HG03045 (cell line): Measurements from ENCODE around the gene MMAA.
"Not testable (repeated sequence)": the region's sequence is repeated elsewhere in the genome, so short reads cannot be mapped to it uniquely, and the experiment has no call there.

Source experiments
- ATAC-seq: cut with Tn5 transposase; IDR thresholded peaks from one replicate; pipeline ENCODE4 v1.9.1; 2021; ENCODE audit warnings: mild to moderate bottlenecking, moderate library complexity; ENCODE audit not compliant: unreplicated experiment

The MMAA gene

DNA sequence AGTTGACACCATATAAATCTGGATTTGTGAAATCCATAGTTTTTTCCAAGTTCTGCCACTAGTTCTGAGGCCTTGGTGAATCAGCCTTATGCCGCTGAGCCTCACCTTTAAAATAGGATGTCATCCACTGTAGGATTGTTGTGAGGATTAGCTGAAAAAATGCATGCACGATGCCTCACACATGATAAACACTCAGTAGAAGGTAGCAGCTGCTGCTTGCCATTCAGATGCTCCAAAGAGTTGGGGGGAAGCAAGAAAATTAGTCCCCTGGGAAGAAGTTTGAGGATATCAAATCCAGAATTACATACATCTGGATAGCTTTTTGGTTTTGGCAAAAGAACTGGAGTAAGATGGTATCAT, 7.4 kb downstream of the MMAA start:
- ATAC-seq, result no peak

DNA sequence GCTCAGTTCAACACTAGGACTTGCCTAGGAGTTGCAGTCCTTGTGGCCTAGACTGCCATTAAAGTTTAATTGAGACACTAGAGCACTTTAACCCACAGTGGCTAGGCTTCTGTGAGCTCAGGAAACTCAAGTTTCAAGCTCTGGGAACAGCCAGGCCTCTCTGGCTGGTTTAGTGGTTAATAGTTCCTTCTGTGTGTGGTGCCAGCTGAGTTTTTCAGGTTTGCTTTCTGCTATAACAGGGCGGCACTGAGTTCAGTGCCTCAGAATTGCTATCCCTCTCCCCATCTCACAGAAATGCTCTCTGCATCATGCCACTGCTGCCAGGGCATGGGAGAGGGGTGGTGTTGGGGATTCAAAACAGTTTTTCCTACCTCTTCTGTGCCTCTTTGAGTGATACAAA, 15.9 kb downstream of the MMAA start:
- ATAC-seq, result no peak

DNA sequence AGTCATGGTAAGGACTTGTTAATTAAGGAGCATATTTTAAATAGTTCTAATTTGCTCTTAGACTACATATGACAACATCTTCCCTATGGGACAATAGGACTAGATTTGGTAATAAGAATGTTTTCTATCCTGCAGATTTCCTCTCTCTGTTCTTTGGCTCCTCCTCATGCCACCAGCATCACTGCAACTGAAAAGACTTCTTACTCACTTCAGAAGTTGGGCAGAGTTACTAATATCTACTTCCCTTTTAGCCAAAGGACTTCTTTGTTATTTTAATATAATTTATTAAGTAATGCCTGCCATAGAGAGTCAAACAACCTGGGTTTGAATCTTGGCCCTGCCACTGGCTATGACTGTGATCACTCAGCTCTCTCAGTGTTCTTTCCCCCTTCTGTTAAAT, 16.4 kb downstream of the MMAA start:
- ATAC-seq, result no peak

DNA sequence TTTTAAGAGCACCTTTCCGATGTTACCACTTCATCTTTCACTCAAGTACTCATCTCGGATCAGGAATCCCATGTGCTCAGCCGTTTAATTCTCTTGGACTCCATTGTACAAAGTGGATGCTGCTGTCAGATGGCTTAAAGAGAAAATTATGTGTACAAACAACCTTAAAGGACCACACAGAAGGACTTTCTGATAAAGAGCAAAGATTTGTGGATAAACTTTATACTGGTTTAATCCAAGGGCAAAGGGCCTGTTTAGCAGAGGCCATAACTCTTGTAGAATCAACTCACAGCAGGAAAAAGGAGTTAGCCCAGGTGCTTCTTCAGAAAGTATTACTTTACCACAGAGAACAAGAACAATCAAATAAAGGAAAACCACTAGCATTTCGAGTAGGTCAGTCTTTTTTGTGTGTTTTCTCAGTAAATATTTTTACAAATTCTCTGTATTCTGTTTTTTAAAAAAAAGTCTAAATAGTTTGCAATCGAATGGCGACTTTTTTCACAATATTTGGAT, 20.1 kb downstream of the MMAA start:
- no peak for ATAC-seq

DNA sequence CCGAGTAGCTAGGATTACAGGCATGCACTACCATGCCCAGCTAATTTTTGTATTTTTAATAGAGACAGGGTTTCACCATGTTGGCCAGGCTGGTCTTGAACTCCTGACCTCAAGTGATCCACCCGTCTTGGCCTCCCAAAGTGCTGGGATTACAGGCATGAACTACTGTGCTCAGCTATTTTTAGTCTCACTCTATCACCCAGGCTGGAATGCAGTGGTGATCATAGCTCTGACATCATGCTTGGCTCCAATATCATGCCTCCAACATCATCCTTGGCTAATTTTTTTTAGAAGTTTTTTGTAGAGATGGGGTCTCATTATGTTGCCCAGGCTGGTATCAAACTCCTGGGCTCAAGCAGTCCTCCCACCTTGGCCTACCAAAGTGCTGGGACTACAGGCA, 21.1 kb downstream of the MMAA start:
- ATAC-seq, result not testable (repeated sequence)

DNA sequence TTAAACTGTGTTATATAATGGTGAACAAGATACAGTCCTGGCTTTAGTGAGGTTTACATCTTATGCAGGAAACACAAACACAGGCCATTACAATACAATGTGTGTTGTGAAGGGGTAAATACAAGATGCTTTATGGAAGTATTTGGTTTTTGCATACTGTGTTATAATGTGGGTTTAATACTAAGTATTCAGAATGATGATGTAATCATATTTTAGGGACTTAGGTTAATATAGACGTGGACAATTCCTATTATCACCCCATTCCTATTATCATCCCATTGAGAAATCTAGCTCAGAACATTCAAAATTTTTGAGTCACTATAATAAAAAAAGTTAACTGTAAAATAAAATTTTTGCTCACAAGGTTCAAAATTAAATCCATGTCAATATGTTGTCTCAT, 24.1 kb downstream of the MMAA start:
- ATAC-seq, result no peak

DNA sequence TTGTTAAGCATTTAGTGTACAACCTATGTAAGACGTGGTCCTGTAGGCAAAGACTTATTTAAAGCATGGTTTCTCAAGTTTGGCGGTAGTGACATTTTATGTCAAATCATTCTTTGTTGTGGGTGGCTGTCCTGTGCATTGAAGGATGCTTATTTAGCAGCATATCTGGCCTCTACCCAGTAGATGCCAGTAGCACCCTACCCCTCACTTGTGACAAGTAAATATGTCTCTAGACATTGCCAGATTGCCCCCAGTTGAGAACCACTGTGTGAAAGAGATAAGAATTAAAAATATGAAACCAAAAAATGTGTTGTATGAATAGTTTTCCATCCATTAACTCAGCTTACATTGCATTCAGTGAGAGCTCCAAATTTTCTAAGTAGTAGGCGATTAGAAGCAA, 25.5 kb downstream of the MMAA start:
- no peak for ATAC-seq

DNA sequence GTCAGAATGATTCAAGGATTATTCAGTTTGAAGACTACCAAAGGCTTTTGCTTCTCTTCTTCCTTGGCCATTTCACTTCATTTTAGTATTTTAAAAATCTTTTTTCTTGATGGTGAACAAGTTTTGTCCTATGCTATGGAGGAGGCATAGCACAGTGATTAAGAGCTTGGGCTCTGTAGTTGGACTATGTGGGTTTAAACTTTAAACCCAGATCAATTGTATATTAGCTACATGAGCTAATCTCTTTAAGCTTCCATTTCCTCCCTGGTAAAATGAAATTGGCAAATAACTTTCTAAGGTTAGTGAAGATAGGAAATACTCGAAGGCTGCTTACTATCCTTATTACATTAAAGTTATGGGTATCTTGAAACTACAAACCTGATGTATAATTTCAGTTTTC, 37.0 kb downstream of the MMAA start:
- no peak for ATAC-seq

DNA sequence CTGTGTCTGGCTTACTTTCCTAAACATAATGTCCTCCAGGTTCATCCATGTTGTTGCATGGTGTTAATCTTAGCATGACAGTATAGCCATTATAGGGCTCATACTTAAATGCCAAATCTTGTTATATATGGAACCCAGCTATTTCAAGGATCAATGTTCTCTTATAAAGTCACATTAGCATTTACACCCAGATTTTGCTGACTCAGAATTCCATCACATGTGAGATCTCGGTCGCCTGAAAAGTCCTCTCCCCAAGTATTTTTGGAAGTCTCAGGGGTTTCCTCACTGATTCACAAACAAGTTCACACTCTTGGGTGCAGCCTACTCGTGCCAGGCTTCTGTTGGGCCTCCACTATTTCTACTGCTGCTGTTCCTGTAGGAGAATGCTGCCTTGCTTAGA, 40.9 kb downstream of the MMAA start:
- ATAC-seq, result no peak

DNA sequence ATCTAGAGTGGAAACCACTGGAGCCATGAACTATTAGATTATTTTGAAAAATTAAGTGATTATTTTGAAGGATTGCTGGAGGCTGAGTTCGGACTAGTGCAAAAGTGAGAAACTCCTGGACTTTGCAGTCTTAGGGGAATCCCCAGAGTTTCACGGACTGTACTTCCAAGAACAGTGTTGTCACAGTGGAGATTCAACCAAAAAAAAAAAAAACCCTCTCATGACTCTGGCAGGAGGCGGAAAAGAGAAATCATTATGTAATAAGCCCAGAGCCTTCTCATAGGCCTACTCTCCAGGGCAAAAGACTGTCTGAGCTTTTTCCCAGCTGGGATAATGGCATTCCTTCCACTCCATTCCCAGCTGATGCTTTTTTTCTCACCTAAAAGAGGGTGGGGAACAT, 44.0 kb downstream of the MMAA start:
- ATAC-seq, result no peak

DNA sequence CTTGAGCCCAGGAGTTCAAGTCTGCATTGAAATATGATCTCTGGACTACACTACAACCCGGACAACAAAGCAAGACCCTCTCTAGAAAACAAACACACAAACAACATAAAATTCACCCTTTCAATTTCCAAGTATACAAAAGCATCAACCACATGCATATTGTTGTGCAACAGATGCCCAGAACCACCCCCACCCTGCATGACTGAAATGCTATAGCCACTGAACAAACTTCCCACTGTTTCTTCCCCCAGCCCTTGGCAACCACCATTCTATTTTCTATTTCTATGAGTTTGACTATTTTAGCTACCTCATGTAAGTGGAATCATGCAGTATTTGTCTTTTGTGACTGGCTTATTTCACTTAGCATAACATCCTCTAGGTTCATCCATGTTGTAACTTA, 46.6 kb downstream of the MMAA start:
- ATAC-seq, result no peak

DNA sequence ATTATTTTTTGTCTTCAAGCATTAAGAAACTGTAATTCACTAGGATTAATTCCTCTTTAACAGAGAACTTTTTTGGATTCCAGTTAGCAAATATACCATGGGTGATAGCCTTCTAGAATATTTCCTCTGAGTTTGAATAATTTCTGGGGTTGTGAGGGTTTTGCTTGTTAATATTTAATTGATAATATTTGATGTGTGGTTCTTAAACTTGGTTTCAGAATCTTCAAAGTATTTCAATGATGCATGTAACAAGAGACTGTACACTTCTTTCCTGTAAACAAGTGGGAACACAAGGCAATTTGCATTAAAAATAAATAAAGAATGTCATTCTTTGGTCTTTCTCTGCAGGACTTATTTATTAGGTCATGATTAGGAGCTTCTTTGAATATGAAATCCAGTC, 51.2 kb downstream of the MMAA start:
- no peak for ATAC-seq

DNA sequence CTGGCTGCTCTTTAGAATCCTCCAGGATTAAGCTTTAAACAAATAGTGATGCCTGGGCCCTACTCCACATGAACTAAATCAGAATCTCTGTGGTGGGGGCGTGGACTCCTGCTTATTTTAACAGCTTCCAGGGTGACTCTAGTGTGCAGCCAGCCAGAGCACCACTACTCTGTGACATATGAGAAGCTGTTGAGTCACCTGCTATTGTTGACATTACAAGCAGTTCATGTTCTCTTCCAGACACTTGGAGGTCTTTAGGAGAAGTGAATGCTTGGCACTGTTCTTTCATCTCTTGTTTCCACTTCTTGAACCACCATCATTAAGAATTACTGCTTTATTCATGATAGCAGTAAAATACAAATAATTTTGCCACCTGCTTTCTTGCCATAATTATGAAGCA, 60.3 kb downstream of the MMAA start:
- ATAC-seq, result no peak

DNA sequence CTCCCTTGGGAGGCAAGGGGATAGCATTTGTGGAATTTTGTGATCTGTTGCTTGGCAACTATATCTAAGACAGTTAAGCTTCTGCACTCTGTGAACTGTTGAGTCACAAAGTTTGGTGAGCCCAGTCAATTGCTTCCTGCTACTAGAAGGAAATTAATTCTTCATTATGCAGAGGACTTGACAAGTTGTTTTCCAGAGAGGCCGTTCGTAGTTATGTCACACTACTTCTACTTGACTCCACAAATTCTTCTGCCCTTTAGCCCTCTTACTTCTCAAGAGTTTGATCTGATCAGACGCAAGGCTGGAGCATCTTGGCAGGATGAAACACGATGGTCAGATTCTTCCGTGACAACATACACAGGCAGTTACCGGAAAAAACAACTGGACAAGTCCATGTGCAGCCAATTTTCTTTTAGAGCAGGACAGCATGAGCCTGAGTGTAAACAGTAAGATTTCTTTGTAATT, 60.8 kb downstream of the MMAA start, which contains the start of gene C4orf51:
C4orf51 (plus strand) TSS at position 156 of the 465 bp plus-strand sequence; CDS start at position 214, 58 bp downstream.
- no peak for ATAC-seq

DNA sequence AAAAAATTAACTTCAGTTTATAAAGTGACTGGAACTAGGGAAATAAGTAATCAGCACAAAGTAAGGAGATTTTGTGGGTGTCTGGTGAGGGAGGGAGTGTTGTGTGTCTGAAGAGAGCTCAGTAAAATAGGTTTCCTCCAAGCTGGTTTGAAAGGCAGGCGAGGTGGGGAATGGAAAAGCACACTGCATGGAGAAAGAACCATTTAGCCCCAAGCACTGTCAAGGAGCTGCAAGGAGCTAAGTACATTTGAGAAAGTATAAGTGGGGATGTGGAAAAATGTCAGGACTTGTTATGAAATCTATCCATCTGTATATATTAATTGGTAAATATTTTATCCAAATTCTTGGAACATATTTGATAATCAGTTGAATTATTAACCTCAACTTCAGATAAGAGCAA, 61.7 kb downstream of the MMAA start:
- ATAC-seq, result no peak

DNA sequence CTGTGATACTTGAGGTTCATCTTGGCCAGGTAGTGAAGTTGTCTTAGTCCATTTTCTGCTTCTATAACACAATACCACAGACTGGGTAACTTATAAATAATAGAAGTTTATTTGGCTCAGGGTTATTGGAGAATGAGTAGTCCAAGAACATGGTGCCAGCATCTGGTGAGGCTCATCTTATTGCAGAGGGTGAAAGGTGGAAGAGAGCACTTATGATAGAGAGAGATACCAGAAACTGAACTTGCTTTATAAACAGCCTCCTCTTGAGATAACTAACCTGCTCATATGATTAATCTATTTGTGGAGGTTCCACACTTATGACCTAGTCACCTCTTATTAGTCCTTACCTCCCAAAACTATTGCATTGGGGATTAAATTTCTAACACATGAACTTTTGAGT, 62.3 kb downstream of the MMAA start:
- no peak for ATAC-seq

DNA sequence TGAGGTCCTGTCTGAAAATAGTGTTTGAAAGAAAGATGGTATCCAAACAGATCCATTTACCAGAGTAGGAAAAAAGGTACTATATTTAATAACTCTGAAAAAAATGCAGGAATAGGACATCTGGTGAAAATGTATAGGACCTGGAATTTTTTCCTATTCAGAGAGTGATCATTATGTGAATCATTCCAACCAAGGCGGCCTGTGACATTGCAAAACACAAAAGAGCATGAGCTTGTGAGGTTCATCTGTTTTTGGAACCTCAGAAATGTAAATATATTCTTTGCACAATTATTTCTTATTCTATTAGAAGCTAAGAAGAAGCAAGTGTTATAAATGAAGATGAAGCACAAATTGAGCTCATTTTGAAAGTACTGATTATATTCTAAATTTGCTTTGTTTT, 62.8 kb downstream of the MMAA start:
- ATAC-seq, result no peak

DNA sequence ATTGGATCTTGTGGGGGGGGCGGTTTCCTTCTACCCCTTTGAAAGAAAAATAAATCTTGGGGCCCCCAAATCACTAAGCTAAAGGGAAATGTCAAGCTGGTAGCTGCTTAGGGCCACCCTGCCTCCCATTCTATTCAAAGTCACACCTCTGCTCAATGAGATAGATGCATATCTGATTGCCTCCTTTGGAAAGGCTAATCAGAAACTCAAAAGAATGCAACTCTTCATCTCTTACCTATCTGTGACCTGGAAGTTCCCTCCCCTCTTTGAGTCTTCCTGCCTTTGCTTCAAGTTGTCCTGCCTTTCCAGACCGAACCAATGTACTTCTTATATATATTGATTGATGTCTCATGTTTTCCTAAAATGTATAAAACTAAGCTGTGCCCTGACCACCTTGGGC, 67.8 kb downstream of the MMAA start:
- no peak for ATAC-seq

DNA sequence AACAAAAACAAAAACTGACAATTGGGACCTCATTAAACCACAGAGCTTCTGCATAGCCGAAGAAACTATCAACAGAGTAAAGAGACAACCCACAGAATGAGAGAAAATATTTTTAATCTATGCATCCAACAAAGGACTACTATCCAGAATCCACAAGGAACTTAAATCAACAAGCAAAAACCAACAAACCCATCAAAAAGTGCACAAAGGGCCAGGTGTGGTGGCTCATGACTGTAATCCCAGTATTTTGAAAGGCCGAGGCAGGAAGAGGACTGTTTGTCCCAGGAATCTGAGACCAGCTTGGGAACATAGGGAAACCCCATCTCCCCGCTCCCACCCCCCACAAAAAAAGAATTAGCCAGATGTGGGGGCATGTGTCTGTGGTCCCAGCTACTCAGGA, 71.4 kb downstream of the MMAA start:
- no peak for ATAC-seq

DNA sequence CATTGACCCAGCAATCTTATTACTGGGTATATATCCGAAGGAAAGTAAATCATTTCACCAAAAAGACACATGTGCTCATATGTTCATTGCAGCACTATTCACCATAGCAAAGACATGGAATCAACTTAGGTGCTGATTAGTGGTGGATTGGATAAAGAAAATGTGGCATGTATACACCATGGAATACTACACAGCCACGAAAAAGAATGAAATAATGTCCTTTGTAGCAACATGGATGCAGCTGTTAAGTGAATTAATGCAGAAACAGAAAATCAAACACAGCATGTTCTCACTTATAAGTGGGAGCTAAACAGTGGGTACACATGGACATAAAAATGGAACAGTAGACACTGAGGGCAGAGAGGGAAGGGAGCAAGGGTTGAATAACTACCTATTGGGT, 72.2 kb downstream of the MMAA start:
- not testable (repeated sequence) for ATAC-seq

DNA sequence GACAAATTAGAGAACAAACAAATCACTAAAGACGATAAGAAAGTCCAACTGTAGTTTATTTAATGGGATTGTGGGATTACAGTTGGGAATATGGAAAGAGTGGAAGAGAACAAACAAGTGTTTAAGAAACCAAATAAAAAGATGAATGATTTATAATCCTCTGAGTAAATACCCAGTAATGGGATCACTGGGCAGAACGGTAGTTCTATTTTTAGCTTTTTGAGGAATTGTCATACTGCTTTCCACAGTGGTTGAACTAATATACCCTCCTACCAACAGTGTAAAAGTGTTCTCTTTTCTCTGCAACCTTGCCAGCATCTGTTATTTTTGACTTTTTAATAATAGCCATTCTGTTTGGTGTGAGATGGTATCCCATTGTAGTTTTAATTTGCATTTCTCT, 75.7 kb downstream of the MMAA start:
- ATAC-seq, result no peak

DNA sequence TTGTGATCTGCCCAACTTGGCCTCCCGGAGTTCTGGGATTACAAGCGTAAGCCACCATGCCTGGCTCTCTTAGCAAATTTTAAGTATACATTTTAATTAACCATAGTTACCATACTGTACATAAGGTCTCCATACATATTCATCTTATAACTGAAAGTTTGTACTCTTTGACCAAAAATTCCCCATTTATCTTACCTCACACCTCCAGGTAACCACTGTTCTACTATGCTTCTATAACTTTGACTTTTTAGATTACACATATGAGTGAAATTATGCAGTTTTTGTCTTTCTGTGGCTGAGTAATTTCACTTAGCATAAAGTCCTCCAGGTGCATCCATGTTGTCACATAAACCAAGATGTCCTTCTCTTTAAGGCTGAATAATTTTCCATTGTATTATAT, 78.1 kb downstream of the MMAA start:
- no peak for ATAC-seq

DNA sequence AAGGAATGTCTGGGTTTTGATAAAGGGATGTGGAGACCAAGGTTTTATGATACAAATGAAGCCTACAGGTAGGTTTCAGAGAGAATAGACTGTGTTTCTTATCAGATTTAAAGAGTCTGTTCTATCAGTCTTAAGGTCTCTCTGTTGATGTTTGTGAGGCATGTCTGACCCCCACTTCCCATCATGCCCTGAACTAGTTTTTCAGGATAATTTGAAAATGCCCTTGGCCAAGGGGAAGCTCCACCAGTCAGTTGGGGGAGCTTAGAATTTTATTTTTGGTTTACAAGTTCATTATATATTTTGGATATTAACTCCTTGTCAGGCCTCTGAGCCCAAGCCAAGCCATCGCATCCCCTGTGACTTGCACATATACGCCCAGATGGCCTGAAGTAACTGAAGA, 79.3 kb downstream of the MMAA start:
- no peak for ATAC-seq
